Measurements from ENCODE around the gene IMMP2L.
"Not testable (repeated sequence)": the region's sequence is repeated elsewhere in the genome, so short reads cannot be mapped to it uniquely, and the experiment has no call there.

Gene IMMP2L

DNA sequence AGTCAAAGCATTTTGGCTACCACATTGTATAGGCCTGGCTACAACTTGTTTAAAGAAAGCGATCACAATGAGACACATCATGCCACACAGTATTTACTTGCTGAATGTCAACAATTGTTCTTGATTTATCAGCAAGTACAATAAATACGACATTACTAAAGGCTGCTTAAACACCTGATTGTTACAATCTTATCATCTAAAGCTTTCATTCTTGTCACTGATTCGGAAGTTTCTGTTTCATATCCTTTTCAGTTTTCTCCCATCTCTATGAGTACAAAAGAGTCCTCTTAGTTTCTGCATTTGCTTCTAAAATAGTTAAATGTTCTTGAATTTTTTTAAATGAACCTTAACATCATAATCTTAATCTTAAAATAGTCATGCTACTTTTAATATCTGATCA lies 599.5 kb downstream of the IMMP2L start:
- no peak for DNase-seq

DNA sequence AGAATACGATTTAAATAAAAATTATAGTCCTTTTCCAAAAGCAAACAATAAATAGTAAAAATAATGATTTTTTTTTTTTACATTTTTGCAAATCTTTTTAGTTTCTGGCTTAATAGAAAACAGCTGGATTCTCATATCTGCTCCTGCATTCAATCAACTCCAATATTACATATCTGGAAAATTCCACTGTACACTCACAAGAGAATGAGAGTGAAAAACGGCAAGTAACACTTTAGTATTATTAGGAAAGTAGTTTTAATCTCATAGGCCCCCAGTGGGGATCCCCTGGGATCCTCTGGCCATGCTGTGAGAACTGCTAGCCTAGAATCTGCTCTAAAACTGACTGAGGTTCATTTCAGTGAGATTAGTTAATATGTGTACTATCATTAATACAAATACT lies 599.9 kb downstream of the IMMP2L start:
- DNase-seq = no peak

DNA sequence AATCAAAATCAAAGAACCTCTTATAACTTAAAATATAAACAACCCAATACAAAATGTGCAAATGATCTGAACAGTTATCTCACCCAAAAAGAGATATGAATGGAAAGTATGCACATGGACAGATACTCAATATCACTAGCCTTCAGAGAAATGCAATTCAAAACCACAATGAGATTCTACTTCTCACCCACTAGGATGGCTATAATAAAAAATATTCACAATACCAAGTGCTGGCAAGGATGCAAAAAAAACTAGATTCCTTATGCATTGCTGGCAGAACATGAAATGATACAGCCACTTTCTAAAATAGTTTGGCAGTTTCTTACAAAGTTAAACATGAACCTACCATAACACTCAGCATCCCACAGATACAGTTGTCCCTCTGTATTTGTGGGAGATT lies 601.5 kb downstream of the IMMP2L start:
- DNase-seq = no peak

DNA sequence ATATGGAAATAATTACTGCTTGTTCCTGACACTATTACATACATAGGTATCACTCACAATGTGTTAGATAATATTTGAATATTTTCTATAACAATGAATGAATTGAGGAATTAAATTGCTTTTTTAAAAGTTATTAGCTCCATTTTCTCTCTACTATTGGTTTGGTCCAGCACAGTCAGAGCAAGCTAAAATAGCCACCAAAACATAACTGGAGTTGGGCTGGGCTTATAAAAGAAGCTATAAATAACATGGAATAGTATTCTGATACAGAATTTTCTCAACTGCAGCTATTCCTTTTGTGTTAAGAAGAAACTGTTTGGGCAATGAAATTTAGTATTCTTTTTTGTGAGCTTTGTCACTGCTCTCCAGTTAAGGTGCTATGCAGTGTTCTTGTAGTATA lies 614.0 kb downstream of the IMMP2L start:
- DNase-seq = no peak

DNA sequence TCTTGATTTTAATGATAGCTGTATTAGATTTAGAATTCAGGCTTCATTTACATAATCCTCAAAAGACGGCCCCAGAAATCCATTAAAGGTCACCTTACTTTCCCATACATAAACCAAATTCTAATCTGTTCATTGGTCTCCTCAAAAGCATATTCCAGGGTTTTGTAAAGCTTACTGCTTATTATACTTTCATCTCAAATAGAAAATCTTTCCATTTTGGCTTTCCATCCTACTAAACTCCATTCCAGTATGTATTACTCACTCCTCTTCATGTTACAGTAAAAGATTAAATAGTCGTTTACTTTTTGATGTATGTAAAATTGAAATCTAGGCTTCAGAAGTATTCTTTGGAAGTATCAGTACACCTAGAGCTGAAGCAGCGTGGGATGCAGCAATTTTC lies 614.9 kb downstream of the IMMP2L start:
- DNase-seq = no peak

GRCh38 chr7:110944966-110945644 lies 617.2 kb downstream of the IMMP2L start:
- no peak for DNase-seq

- no peak for DNase-seq
Observed at GRCh38 chr7:110944448-110944847, 617.8 kb downstream of the IMMP2L start.

DNA sequence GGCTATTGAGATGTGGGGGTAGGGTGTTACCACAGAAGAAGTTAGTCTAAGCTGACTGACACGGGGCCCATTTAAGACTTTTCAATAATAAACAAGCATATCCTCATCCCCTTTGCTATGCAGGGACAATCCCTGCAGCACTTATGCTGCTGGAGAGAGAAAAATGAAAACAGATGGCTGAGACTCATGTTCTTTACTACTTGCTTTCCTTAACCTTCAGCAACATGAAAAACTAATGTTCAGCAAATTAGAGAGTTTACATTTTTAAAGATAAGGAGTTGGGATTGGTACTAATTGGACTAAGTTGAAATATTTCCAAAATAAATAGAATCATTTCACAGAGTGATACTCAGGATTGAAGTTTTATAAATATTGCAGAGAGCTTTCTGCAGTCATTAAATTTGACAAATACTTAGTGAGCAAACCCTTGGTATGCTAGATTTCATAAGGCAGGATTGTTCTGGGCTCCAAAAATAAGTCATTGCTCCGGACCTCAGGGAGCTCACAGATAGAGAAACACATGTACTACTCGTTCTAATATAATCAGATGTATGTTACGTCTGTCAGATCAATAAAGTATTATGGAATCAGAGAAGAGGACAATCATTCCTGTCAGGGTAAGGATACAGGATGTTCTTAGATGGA lies 618.5 kb downstream of the IMMP2L start:
- no peak for DNase-seq

DNA sequence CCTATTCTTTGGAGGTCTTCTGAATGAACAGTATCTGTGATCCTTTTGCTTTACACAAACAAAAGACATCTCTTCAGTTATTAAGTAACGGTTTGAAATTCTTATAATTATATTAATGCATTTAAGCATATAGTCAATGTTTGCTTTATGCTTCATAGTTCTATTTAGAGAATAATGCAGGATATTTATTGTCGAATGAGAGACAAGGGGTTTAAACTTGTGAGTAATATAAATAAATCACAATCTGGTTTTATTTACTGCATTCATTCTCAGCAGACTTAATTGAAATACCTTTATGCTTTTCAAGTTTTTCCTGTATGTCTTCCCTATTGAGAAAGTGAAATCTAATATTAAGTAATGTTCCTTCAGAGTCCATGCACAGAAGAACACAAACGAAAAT lies 620.9 kb downstream of the IMMP2L start:
- no peak for DNase-seq

DNA sequence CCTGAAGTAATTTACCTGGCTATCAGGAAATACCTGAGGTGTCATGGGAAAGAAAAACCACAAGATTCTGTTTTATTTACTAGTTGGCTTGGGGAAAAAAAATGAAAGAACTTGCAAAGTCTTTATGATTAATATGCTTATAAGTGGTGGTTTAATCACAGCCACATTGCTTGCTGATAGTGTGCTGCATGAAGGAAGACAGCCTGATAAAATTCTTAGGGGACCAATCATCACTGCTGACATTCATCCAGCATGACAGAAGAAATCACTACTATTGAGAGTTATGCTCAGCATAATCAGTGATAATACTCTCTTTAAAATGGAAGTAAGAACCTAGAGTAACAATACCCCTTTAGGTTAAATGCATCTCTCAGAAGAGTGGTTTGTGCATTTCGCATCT lies 621.5 kb downstream of the IMMP2L start:
- DNase-seq = no peak

- no peak for DNase-seq
Observed at GRCh38 chr7:110938165-110938564, 624.1 kb downstream of the IMMP2L start.

- not testable (repeated sequence) for DNase-seq
Observed at GRCh38 chr7:110936665-110937064, 625.6 kb downstream of the IMMP2L start.

DNA sequence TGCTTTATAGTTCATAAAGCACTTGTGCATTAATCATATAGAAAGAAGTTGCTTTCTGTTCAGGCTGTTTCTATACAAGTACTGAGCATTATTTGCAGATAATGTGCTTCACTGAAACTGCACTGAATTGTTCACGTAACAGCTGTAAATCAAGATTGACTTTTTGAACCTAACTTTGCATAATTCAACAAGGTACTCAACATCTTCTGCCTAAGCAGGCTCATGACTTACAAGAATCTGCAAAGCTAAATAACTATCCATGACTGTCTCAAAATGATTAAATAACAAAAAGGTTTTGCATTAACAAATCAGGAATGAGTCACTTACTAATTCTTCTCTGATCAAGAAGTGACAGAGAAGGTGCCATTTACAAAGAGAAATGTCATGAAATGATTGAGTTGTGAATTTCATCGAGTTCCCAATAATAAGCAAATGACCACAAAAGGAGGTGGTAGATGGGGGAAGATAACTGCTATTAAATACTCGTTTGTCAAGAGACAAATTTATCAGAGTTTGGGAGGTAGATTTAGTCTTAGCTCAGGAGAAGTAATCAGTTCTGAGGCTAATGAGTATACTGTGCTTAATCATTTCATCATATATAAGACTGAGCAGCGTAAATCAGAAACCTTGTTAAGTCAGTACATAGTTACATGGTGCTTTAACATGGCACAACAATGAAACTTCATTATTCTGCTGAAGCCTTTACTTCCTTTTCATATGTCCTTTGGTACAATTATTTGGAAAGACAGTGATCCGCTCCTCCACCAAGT lies 632.6 kb downstream of the IMMP2L start:
- no peak for DNase-seq

DNA sequence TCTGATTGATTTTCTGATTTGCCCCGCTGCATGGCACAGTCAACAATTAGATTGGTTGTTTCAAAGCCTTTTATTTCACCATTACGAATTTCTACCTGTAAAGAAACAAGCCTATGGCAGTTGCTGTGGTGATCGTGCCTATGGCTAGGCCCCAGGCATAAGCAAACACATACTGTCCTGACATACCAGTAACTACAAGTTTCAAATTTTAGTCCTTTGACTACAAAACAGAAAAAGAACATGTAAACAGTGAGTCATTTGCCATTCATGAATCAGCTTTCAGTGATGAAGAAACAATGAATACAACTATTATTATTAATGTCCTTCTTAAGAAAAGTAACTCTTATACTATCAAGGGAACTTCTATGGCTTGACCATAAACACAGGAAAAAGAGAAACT lies 639.4 kb downstream of the IMMP2L start:
- DNase-seq = no peak

DNA sequence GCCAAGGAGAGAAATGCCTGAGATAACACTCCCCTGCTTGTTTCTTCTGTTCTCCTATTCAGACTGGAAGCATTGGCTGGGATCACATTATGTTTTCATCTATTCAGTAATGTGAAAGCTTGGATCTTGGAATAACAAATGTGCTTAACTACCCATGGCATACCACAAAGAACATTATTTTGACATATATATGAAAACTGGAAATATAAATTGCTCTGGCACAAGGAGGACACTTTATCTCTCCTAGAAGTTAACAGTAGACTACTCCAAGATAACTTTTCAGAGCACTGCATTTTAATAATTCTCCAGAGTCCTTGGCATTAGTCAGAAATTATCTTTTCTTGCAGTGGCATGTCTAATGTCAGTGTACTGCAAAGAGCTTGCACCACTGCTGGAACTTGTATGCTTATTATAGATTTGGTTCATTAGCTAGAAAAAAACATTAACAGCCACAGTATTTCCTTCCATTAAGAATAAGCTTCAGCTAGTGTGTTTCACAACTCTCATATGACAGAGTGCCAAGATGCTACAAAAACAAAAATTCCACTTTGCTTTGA lies 640.6 kb downstream of the IMMP2L start:
- no peak for DNase-seq

DNA sequence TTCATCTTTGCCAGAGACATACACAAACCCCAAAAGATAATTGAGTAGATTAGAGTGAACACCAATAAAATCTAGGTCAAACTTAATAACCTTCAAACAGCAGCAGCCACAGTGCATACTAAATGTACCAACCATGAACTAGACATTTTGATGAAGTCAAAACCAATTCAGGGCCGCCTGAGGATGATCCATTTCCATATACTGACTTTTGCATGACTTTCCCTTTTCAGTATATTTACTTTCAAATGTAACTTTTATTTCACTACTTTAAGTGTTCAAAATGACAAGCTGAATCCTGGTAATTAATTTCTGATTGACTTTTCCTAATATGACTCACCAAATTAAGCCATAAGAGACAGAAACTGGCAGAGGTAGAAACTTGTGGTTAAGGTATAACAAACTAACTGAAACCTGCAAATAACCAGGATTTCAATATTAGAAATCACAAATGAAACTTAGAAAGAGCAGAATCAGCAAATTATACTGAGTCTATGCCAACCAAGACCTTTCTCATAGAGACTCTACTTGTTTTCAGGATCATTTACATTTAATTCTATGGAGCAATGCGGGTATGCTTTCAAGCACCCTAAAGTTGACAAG lies 643.2 kb downstream of the IMMP2L start:
- no peak for DNase-seq

DNA sequence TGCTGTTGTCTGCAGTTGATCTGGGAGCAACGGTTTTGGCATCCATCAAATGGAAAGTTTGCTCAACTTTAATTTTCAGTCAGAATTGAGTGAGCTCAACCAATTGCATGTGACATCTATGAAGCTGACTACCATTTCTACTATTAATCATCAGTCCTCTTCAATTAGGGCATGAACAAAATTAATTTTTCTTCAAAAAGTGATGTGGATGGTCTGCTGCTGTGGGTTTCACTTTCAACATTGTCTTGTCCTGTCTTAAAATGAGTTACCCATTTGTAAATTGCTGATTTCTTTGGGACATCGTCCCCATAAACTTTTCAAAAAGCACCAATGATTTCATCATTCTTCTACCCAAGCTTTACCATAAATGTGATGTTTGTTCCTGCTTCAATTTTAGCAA lies 648.0 kb downstream of the IMMP2L start:
- no peak for DNase-seq

- DNase-seq = no peak
Observed at GRCh38 chr7:110911632-110912031, 650.7 kb downstream of the IMMP2L start.

DNA sequence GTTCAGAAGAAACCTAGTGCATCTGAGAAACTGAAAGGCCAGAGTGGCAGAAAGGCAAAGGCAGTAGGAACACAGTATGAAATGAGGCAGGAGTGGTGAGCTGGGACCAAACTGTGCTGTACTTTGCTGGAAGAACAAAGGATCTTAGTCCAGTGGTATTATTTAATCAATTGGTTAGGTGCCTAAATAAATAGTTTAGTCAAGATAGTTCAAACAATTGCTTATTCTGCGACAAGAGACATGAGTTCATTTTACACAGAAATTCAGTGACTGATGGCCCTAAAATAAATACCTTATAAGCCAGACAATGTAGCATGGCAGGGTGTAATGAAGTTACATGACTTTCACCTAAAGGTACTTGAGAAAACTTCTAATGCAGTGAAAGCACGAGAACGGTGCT lies 653.2 kb downstream of the IMMP2L start:
- DNase-seq = no peak

DNA sequence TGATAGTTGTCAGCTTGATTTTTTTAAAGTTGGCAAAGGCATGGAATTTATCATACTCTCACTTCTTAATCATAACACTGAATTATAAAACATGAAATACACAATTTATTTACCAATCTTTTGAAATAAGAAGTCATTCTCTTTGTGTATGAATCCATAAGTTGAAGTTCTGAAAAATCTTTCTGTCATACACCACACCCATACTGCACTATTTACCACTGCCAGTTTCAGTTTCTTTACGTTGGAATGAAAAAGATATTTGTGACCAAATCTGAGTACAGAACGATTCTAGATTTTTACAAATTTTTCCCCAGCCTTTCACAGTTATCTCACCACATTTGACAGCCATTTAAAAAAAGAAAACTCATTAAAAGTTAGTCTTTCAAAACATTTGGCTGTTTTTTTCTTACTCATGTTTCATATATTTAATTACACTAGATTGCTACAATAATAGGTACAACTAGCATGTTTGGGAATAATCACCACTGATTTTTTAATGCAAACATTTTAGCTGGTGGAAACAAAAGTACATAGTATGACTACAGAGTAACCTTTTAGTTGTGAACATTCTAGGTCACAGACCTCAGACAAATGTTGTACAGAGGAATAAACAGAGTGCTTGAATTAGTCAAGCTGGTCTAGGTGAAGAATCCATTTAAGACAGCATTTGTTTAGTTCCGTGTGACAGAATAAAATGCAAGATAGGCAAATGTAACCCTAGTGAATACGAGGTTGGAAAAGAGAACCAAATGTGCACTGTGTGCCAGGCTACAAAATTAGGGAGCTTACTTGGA lies 656.3 kb downstream of the IMMP2L start:
- no peak for DNase-seq

DNA sequence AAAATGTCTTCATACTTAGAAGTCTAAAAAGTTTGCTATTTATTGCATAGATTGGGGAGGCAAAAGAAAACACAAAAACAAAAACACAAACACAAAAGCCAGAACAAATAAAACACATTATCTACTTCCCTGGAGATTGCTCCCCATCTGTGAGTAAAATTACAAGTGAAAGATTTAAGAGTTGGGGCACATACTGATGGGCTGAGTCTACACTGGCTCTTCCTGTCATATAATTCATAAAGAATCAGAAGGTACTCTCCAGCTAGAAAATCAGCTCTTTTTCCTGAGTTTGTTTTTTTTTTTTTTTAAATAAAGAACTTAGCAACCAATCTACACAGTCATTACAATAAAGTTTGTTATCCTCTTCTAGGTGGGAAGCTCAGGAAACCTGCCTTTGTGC lies 663.8 kb downstream of the IMMP2L start:
- no peak for DNase-seq

- DNase-seq = no peak
Observed at GRCh38 chr7:110897538-110897937, 664.8 kb downstream of the IMMP2L start.

GRCh38 chr7:110894111-110894510 lies 668.2 kb downstream of the IMMP2L start:
- DNase-seq = no peak
